ENCODE data around the gene ZIC1. TPM values are rescaled to one million over a fixed set of nuclear protein-coding genes. Genes with fewer than 3 reads are reported as not detected.

ZIC1 gene
- total and polyA plus RNA-seq, 2 of the 4 experiments (the other 2 are of a cell fraction): not detected

DNA sequence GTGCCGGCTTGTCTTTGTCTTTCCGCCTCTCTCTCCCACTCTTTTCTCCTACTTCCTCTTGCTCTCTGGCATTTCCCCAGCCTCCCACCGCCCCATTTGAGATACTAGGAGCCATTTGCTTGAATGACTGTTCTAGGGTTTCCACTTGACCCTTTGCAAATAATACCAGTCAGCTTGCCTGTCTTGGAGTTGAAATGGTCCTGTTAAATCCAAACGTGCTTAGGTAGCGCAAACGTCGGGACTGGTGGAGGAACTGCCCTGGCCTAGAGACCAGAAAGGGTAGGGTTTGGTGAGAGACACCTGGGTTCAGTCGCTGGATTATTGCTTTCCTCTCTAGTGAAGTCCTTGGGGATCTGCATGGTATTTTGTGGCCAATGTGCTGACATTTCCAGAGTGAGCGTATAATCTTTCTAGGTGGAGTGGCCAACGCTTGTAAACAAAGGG is 10.6 kb downstream of the ZIC1 start:
- Histone ChIP-seq H3K4me3 (ENCODE audit: insufficient read depth, low read depth, low read length) (no peak overlapping the region), H4K20me1 (ENCODE audit: insufficient read depth, low read length) (no peaks in the 10 kb centered on the region), H2AK9ac (replicated peaks; ENCODE audit: low read depth, low read length, poor library complexity) (no peak overlapping the region), H2AFZ (replicated peaks; ENCODE audit: low read length, poor library complexity) (no peak overlapping the region), H2AK5ac (ENCODE audit: low read depth, low read length) (no peak overlapping the region), H3K4ac (ENCODE audit: low read depth, low read length) (no peak overlapping the region), H4K5ac (ENCODE audit: low read depth, low read length) (no peak overlapping the region), H2BK15ac (ENCODE audit: low read depth, low read length) (no peak overlapping the region), H3K18ac (ENCODE audit: low read depth, low read length) (no peak overlapping the region), H2BK120ac (ENCODE audit: low read depth, low read length) (no peak overlapping the region), H3K9me3 (ENCODE audit: control insufficient read depth, insufficient read depth, low read length) (peaks cover 23% of the 10 kb centered on the region), H3K4me2 (ENCODE audit: low read depth, low read length) (no peak overlapping the region), H3K27me3 (ENCODE audit: control insufficient read depth, insufficient read depth, low read length) (peaks cover 79% of the 10 kb centered on the region), H3K23ac (ENCODE audit: low read depth, low read length) (no peak overlapping the region), H3K4me1 (ENCODE audit: control insufficient read depth, insufficient read depth, low read length) (no peaks in the 10 kb centered on the region), H4K8ac (ENCODE audit: low read depth in 2 of 2, low read length in 2 of 2) (no peak overlapping the region), H3K56ac (ENCODE audit: extremely low read depth, insufficient read depth, low read length) (no peak overlapping the region), H4K91ac (ENCODE audit: insufficient read depth, low read depth, low read length) (no peak overlapping the region), H3K27ac (ENCODE audit: insufficient read depth, low read length) (no peak overlapping the region), H3K36me3 (ENCODE audit: control insufficient read depth, insufficient read depth, low read length) (no peaks in the 10 kb centered on the region), H2BK5ac (ENCODE audit: low read depth, low read length, poor library complexity, severe bottlenecking) (no peak overlapping the region), H3K9me1 (ENCODE audit: insufficient read depth, low read length) (no peaks in the 10 kb centered on the region), H3K14ac (replicated peaks; ENCODE audit: low read depth, low read length) (no peak overlapping the region), H3K9ac (ENCODE audit: low read depth, low read length) (no peak overlapping the region), H2BK20ac (ENCODE audit: low read depth, low read length) (no peak overlapping the region), H3K79me1 (ENCODE audit: low read depth in 1 of 2, low read length in 2 of 2) (no peaks in the 10 kb centered on the region)
- ChIA-PET POLR2A (ENCODE audit: unreplicated experiment) (no interaction called here), CTCF (no interaction called here)
- 17% methylated on average over 2 of the region's 10 CpGs; no CpG with 5 or more reads in 1 of the 2 experiments for WGBS, 2 experiments (ENCODE audit: extremely low coverage in 2 of 2, insufficient read length in 1 of 2)
- ATAC-seq (ENCODE audit: low read depth) (no peak), DNase-seq (no peak)
- dilution Hi-C loops (cut with HindIII; ENCODE audit: low sequenced_read_pairs, unreplicated experiment) (no loop called here), intact Hi-C loops (cut with micrococcal nuclease) (loop anchor here (5.0 kb wide), 1 partner anchor 998 kb away; no protein-coding TSS in a partner anchor), in situ Hi-C loops (cut with MboI; ENCODE audit: low sequenced_read_pairs) (no loop called here)
- BruUV-seq (replicated peaks): no TSS peak
- TF ChIP-seq BHLHE40 (IDR thresholded peaks at IDR 0.05; ENCODE audit: low read depth, low read length) (no peak), RAD21 (IDR thresholded peaks at IDR 0.05; ENCODE audit: low read length) (no peak), MAFK (IDR thresholded peaks at IDR 0.05; ENCODE audit: low read depth, low read length) (no peak), FOS (IDR thresholded peaks at IDR 0.05; ENCODE audit: low read depth, low read length) (no peak), POLR2A (IDR thresholded peaks at IDR 0.05; ENCODE audit: low read depth, low read length) (no peak), NFE2L2 (IDR thresholded peaks at IDR 0.05; ENCODE audit: low read depth, low read length) (no peak)

Measured in IMR-90 (cell line).